Measurements from ENCODE around the gene FAM180A. TPM values are rescaled to one million over a fixed set of nuclear protein-coding genes. Genes with fewer than 3 reads are reported as not detected.

The FAM180A gene
- total and polyA plus RNA-seq, 4 donors = 0.19 to 10.5 (median 5.6) TPM

DNA sequence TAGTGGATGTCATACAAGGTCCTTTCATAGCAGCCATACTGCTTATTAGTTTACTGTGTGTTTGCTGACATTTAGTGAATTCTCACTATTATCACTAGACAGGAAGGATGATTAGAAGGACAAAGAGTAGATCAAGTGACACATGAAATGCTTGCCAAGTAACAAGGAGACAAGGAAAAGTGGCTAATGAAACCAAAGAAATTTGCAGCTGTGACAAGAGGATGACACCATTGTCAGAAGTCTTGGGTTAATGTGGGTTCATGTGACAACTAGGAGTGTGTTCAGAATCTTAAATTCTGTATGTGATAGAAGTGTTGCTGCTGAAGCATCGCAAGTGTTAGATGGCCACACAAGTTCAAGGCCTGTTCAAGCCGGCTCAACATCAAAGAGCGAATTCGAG is 40.8 kb upstream of the FAM180A start:
- H3K27me3 ChIP-seq (ENCODE audit: control insufficient read depth in 4 of 4, insufficient read depth in 4 of 4, low read length in 3 of 4) = peaks cover 0 to 5% (median 0%) of the 10 kb centered on the region in 4 donors
- H3K36me3 ChIP-seq (ENCODE audit: control insufficient read depth in 4 of 4, insufficient read depth in 3 of 4, low read depth in 1 of 4, low read length in 3 of 4) = no peaks in the 10 kb centered on the region
- H3K4me1 ChIP-seq (ENCODE audit: control insufficient read depth in 4 of 4, insufficient read depth in 4 of 4, low read length in 3 of 4) = no peaks in the 10 kb centered on the region
- peaks cover 0 to 3% (median under 1%) of the 10 kb centered on the region in 4 donors for H3K9me3 ChIP-seq (ENCODE audit: control insufficient read depth in 4 of 4, low read length in 3 of 4)
- H3K9ac ChIP-seq (ENCODE audit: low read depth in 1 of 2, low read length in 2 of 2) = no peak overlapping the region
- 80% methylated on average over 4 of the region's 4 CpGs for WGBS
- DNase-seq (ENCODE audit: low spot score) = no peak
- TF ChIP-seq MAX (IDR thresholded peaks at IDR 0.05) (no peak), RXRA (IDR thresholded peaks at IDR 0.05) (no peak), JUND (IDR thresholded peaks at IDR 0.05) (no peak), HNF4A (conservative IDR thresholded peaks at IDR 0.05) (no peak), FOXA1 (IDR thresholded peaks at IDR 0.05) (no peak), EGR1 (IDR thresholded peaks at IDR 0.05; ENCODE audit: low read depth in 2 of 2) (no peak), TAF1 (conservative IDR thresholded peaks at IDR 0.05) (no peak), FOXA2 (IDR thresholded peaks at IDR 0.05) (no peak), NR2F2 (IDR thresholded peaks at IDR 0.05) (no peak), RAD21 (IDR thresholded peaks at IDR 0.05) (no peak), HNF4G (IDR thresholded peaks at IDR 0.05) (no peak), ATF3 (IDR thresholded peaks at IDR 0.05) (no peak), GABPA (IDR thresholded peaks at IDR 0.05 in 1 of 2, conservative IDR thresholded peaks at IDR 0.05 in 1 of 2) (no peak), SP1 (IDR thresholded peaks at IDR 0.05) (no peak), CTCF (IDR thresholded peaks at IDR 0.05; ENCODE audit: low read depth, low read length, missing input control) (no peak)
- TF ChIP-seq, protein P1, sequence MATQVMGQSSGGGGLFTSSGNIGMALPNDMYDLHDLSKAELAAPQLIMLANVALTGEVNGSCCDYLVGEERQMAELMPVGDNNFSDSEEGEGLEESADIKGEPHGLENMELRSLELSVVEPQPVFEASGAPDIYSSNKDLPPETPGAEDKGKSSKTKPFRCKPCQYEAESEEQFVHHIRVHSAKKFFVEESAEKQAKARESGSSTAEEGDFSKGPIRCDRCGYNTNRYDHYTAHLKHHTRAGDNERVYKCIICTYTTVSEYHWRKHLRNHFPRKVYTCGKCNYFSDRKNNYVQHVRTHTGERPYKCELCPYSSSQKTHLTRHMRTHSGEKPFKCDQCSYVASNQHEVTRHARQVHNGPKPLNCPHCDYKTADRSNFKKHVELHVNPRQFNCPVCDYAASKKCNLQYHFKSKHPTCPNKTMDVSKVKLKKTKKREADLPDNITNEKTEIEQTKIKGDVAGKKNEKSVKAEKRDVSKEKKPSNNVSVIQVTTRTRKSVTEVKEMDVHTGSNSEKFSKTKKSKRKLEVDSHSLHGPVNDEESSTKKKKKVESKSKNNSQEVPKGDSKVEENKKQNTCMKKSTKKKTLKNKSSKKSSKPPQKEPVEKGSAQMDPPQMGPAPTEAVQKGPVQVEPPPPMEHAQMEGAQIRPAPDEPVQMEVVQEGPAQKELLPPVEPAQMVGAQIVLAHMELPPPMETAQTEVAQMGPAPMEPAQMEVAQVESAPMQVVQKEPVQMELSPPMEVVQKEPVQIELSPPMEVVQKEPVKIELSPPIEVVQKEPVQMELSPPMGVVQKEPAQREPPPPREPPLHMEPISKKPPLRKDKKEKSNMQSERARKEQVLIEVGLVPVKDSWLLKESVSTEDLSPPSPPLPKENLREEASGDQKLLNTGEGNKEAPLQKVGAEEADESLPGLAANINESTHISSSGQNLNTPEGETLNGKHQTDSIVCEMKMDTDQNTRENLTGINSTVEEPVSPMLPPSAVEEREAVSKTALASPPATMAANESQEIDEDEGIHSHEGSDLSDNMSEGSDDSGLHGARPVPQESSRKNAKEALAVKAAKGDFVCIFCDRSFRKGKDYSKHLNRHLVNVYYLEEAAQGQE (IDR thresholded peaks at IDR 0.05) = no peak
- no peak overlapping the region for H3K4me3 ChIP-seq (ENCODE audit: low read depth in 1 of 3, low read length in 3 of 3)
- no peak overlapping the region for H3K27ac ChIP-seq (ENCODE audit: low read depth in 1 of 2, low read length in 2 of 2)

DNA sequence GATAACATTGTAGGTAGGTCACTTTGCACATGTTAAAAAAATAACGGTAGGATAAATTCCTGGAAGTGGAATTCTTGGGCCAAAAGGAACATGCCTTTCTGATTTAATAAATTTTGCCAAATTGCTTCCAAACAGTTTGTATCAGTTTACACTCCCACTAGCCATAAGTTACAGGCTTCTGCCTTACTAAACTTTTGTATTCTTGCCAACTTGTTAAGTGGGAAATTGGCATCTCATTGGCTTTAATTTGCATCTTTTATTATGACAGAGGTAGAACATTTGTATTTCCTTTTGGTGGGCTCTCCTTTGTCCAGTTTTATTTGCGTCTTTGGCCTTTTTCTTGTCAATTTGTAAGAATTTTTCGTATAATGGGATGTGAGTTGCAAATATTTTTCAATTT is 38.3 kb upstream of the FAM180A start:
- H3K9me3 ChIP-seq (ENCODE audit: control insufficient read depth in 4 of 4, low read length in 3 of 4) = no peaks in the 10 kb centered on the region
- no peak for DNase-seq (ENCODE audit: low spot score)
- no peaks in the 10 kb centered on the region for H3K4me1 ChIP-seq (ENCODE audit: control insufficient read depth in 4 of 4, insufficient read depth in 4 of 4, low read length in 3 of 4)
- WGBS = 81% methylated on average over 3 of the region's 3 CpGs
- no peak overlapping the region for H3K9ac ChIP-seq (ENCODE audit: low read depth in 1 of 2, low read length in 2 of 2)
- H3K27ac ChIP-seq (ENCODE audit: low read depth in 1 of 2, low read length in 2 of 2) = no peak overlapping the region
- H3K4me3 ChIP-seq (ENCODE audit: low read depth in 1 of 3, low read length in 3 of 3) = no peak overlapping the region
- no peaks in the 10 kb centered on the region for H3K36me3 ChIP-seq (ENCODE audit: control insufficient read depth in 4 of 4, insufficient read depth in 3 of 4, low read depth in 1 of 4, low read length in 3 of 4)
- H3K27me3 ChIP-seq (ENCODE audit: control insufficient read depth in 4 of 4, insufficient read depth in 4 of 4, low read length in 3 of 4) = peaks cover 0 to 5% (median 2%) of the 10 kb centered on the region in 4 donors
- no peak for TF ChIP-seq FOXA1 (IDR thresholded peaks at IDR 0.05)
- TF ChIP-seq JUND (IDR thresholded peaks at IDR 0.05) = no peak
- TF ChIP-seq GABPA (IDR thresholded peaks at IDR 0.05 in 1 of 2, conservative IDR thresholded peaks at IDR 0.05 in 1 of 2) = no peak
- TF ChIP-seq, protein P1 (IDR thresholded peaks at IDR 0.05) = no peak
- TF ChIP-seq YY1 (IDR thresholded peaks at IDR 0.05) = no peak
- no peak for TF ChIP-seq TAF1 (conservative IDR thresholded peaks at IDR 0.05)
- TF ChIP-seq ZBTB33 (IDR thresholded peaks at IDR 0.05) = no peak
- no peak for TF ChIP-seq HNF4A (conservative IDR thresholded peaks at IDR 0.05)
- no peak for TF ChIP-seq MAX (IDR thresholded peaks at IDR 0.05)
- TF ChIP-seq ATF3 (IDR thresholded peaks at IDR 0.05) = no peak
- no peak for TF ChIP-seq HNF4G (IDR thresholded peaks at IDR 0.05)
- no peak for TF ChIP-seq FOXA2 (IDR thresholded peaks at IDR 0.05)
- no peak for TF ChIP-seq NR2F2 (IDR thresholded peaks at IDR 0.05)
- TF ChIP-seq RAD21 (IDR thresholded peaks at IDR 0.05) = no peak
- no peak for TF ChIP-seq SP1 (IDR thresholded peaks at IDR 0.05)

All from liver (tissue), 9 donors.